Transverse colon (tissue), 4 donors: ENCODE results near the gene TRA2B. TPM values are rescaled to one million over a fixed set of nuclear protein-coding genes. Genes with fewer than 3 reads are reported as not detected.
A peak's percentile ranks its signal among the peaks of the same experiment; 100 is the strongest.

Source experiments
- DNase-seq: peaks from one replicate; pipeline ENCODE4 v3.0.0-alpha.2; 2019
- H3K27ac ChIP-seq, 4 donors: fragments of 200-600 bp; sonication (generic); 2 replicates each; pipeline ENCODE4 v1.5.1; 2016 to 2018; ENCODE audit warnings: inconsistent platforms in 4 of 4
- H3K27me3 ChIP-seq: fragments of 200-600 bp; sonication (generic); 2 replicates; pipeline ENCODE4 v1.5.1; 2017; ENCODE audit warnings: inconsistent platforms
- H3K36me3 ChIP-seq, 4 donors: fragments of 200-600 bp; sonication (generic); 2 replicates each; pipeline ENCODE4 v1.5.1; 2017 to 2019; ENCODE audit warnings: inconsistent platforms in 4 of 4
- H3K4me1 ChIP-seq, 4 donors: fragments of 200-600 bp; sonication (generic); 2 replicates each; pipeline ENCODE4 v1.5.1; 2017 to 2020; ENCODE audit warnings: inconsistent platforms in 4 of 4
- H3K4me3 ChIP-seq, 4 donors: fragments of 200-600 bp; sonication (generic); 1 replicate in 1 of 4; 2 replicates in 3 of 4; pipeline versions ENCODE4 v1.5.1 to v1.6.1; 2017 to 2019; ENCODE audit warnings: inconsistent platforms in 4 of 4
- H3K9me3 ChIP-seq, 2 donors: fragments of 200-600 bp; sonication (generic); 2 replicates each; pipeline ENCODE4 v1.5.1; 2017 to 2019; ENCODE audit warnings: inconsistent platforms in 2 of 2
- CTCF ChIP-seq, 5 experiments: fragments of 200-600 bp in 3 of 5; fragments of 450-650 bp in 2 of 5; sonication (generic) in 3 of 5; IDR thresholded peaks; 1 replicate in 2 of 5; 2 replicates in 3 of 5; pipeline ENCODE4 v1.5.1; 2016 to 2017; ENCODE audit warnings: antibody characterized with exemption in 5 of 5, inconsistent platforms in 3 of 5, mild to moderate bottlenecking in 2 of 5, moderate library complexity in 1 of 5
- EP300 ChIP-seq: sonication (generic); formaldehyde crosslinking; IDR thresholded peaks from one replicate; pipeline ENCODE4 v1.6.1; 2017; ENCODE audit warnings: antibody characterized with exemption, low read depth
- POLR2A ChIP-seq: fragments of 450-650 bp; IDR thresholded peaks from one replicate; pipeline ENCODE4 v1.6.1; 2016; ENCODE audit warnings: antibody characterized with exemption, mild to moderate bottlenecking, moderate library complexity
- POLR2AphosphoS5 ChIP-seq, 3 donors: sonication (generic); formaldehyde crosslinking; IDR thresholded peaks; one replicate each; pipeline ENCODE4 v1.6.1; 2016; ENCODE audit warnings: antibody characterized with exemption in 3 of 3
- WGBS, 2 donors: methylation state at CpG; one replicate each; pipeline ENCODE4 v1.1.5; 2018; ENCODE audit warnings: low coverage in 1 of 2; 5-methylcytosine and 5-hydroxymethylcytosine counted together
- in situ Hi-C, 4 donors: fragments of 200-750 bp; cut with MboI; loops; one replicate each; pipeline versions ENCODE4 v1.15.0 to v1.15.1; 2017; ENCODE audit warnings: low sequenced_read_pairs in 3 of 4, low pct_ligation_motif_present in 1 of 4, low pct_unique_long_range_greater_than_20kb in 1 of 4
- intact Hi-C: fragments of 100-400 bp; cut with DNase I; formaldehyde crosslinking; loops from one replicate; pipeline ENCODE4 v1.15.1; 2023; ENCODE audit warnings: low total_unique reads
- total RNA-seq, 4 donors: library from RNA; depleted of rRNA; stranded (reverse); fragments of >200 nt; gene quantifications; one replicate each; pipeline ENCODE4 v1.1.0, GENCODE V29; 2016

The TRA2B gene
- total RNA-seq, 4 donors from 2014 or later = 69.1 to 154 (median 92.6) TPM

GRCh38 chr3:185948292-185948691 lies 10.5 kb upstream of the TRA2B start:
- no peak overlapping the region for H3K4me3 ChIP-seq
- H3K27me3 ChIP-seq = no peaks in the 10 kb centered on the region
- intact Hi-C loops (no loop called here), in situ Hi-C loops (no loop called here)
- H3K27ac ChIP-seq = no peak overlapping the region
- H3K4me1 ChIP-seq = peaks cover under 1 to 28% (median 20%) of the 10 kb centered on the region in 4 donors
- H3K36me3 ChIP-seq = no peaks in the 10 kb centered on the region
- DNase-seq = no peak
- no peaks in the 10 kb centered on the region for H3K9me3 ChIP-seq
- WGBS, 2 donors = 64 to 92% methylated on average over 3 of the region's 3 CpGs
- TF ChIP-seq POLR2A = no peak
- no peak for TF ChIP-seq EP300
- TF ChIP-seq CTCF (IDR thresholded peaks at IDR 0.05) = no peak
- no peak for TF ChIP-seq POLR2AphosphoS5 (IDR thresholded peaks at IDR 0.05)

GRCh38 chr3:185943760-185944106 lies 5.9 kb upstream of the TRA2B start:
- WGBS, 2 donors = 17 to 36% methylated on average over 1 to 3 of the region's 3 CpGs
- no peaks in the 10 kb centered on the region for H3K36me3 ChIP-seq
- H3K9me3 ChIP-seq = no peaks in the 10 kb centered on the region
- no peaks in the 10 kb centered on the region for H3K27me3 ChIP-seq
- no peak overlapping the region for H3K27ac ChIP-seq
- TF ChIP-seq CTCF (IDR thresholded peaks at IDR 0.05) (peak in 3 of 5 experiments; percentile 0 to 46 (median 4)), EP300 (no peak)
- no peak overlapping the region for H3K4me3 ChIP-seq
- in situ Hi-C loops = no loop called here
- DNase-seq = no peak
- H3K4me1 ChIP-seq = peaks cover 4 to 10% (median 9%) of the 10 kb centered on the region in 4 donors
- intact Hi-C loops = no loop called here

- in situ Hi-C loops = no loop called here
These were observed 5.3 kb upstream of the TRA2B start for GRCh38 chr3:185942907-185943759.

GRCh38 chr3:185942396-185942795 lies 4.6 kb upstream of the TRA2B start:
- no peak for TF ChIP-seq CTCF (IDR thresholded peaks at IDR 0.05)
- 83 to 95% methylated on average over 3 of the region's 3 CpGs for WGBS, 2 donors
- in situ Hi-C loops (no loop called here), intact Hi-C loops (no loop called here)
- Histone ChIP-seq H3K9me3 (no peaks in the 10 kb centered on the region), H3K27me3 (no peaks in the 10 kb centered on the region), H3K4me1 (peaks cover 4 to 14% (median 11%) of the 10 kb centered on the region in 4 donors), H3K36me3 (no peaks in the 10 kb centered on the region), H3K4me3 (no peak overlapping the region), H3K27ac (no peak overlapping the region)
- DNase-seq = no peak

More at GRCh38 chr3:185942907-185943759, 5.3 kb upstream of the TRA2B start:
- Histone ChIP-seq H3K4me1 (peaks cover 4 to 13% (median 10%) of the 10 kb centered on the region in 4 donors), H3K4me3 (peak overlapping the region in 1 of 4 donors; percentile 24), H3K27me3 (no peaks in the 10 kb centered on the region), H3K27ac (peak overlapping the region; percentile 32 to 57 (median 46)), H3K36me3 (no peaks in the 10 kb centered on the region), H3K9me3 (no peaks in the 10 kb centered on the region)
- peak; percentile 92 for DNase-seq
- WGBS, 2 donors = 50 to 52% methylated on average over 1 to 7 of the region's 7 CpGs
- TF ChIP-seq POLR2AphosphoS5 (IDR thresholded peaks at IDR 0.05) (no peak), CTCF (IDR thresholded peaks at IDR 0.05) (peak; percentile 92 to 100 (median 99)), POLR2A (no peak), EP300 (no peak)
- intact Hi-C loops = no loop called here
